H9 (cell line): Measurements from ENCODE around the gene TAF3. TPM values are rescaled to one million over a fixed set of nuclear protein-coding genes. Genes with fewer than 3 reads are reported as not detected.

ENCODE experiments used
- DNase-seq: peaks from one replicate; pipeline ENCODE4 v3.0.0-alpha.2; 2017
- H2AFZ ChIP-seq: one replicate; pipeline ENCODE4 v1.6.1; 2013; ENCODE audit warnings: mild to moderate bottlenecking, low read length, control low read depth, moderate library complexity
- H2AK5ac ChIP-seq: 2 replicates; pipeline ENCODE4 v1.6.1; 2013; ENCODE audit warnings: low read length, control low read depth, mixed read lengths; ENCODE audit not compliant: insufficient read length
- H2BK120ac ChIP-seq: one replicate; pipeline ENCODE4 v1.6.1; 2013; ENCODE audit warnings: low read depth, mild to moderate bottlenecking, low read length, control low read depth, inconsistent platforms; ENCODE audit not compliant: poor library complexity, severe bottlenecking
- H2BK12ac ChIP-seq: 2 replicates; pipeline ENCODE4 v1.6.1; 2013; ENCODE audit warnings: low read length, control low read depth, mixed read lengths, low read depth; ENCODE audit not compliant: insufficient read length
- H2BK15ac ChIP-seq: 2 replicates; pipeline ENCODE4 v1.6.1; 2013; ENCODE audit warnings: low read depth, low read length, control low read depth
- H2BK20ac ChIP-seq: one replicate; pipeline ENCODE4 v1.6.1; 2013; ENCODE audit warnings: low read depth, mild to moderate bottlenecking, low read length, control low read depth, inconsistent platforms; ENCODE audit not compliant: poor library complexity, severe bottlenecking
- H2BK5ac ChIP-seq: 2 replicates; pipeline ENCODE4 v1.6.1; 2013; ENCODE audit warnings: low read length, control low read depth, mixed read lengths; ENCODE audit not compliant: insufficient read length
- H3K14ac ChIP-seq: 2 replicates; pipeline ENCODE4 v1.6.1; 2013; ENCODE audit warnings: low read length, control low read depth; ENCODE audit not compliant: insufficient read depth
- H3K18ac ChIP-seq: 2 replicates; pipeline ENCODE4 v1.6.1; 2013; ENCODE audit warnings: low read depth, mild to moderate bottlenecking, mixed read lengths, low read length, control low read depth; ENCODE audit not compliant: insufficient read length
- H3K23ac ChIP-seq: 2 replicates; pipeline ENCODE4 v1.6.1; 2013; ENCODE audit warnings: low read length, control low read depth, mixed read lengths, low read depth; ENCODE audit not compliant: insufficient read length
- H3K23me2 ChIP-seq: 2 replicates; pipeline ENCODE4 v1.6.1; 2013; ENCODE audit warnings: low read depth, mild to moderate bottlenecking, mixed read lengths, low read length, control low read depth; ENCODE audit not compliant: insufficient read length, poor library complexity, severe bottlenecking
- H3K27ac ChIP-seq: 2 replicates; pipeline ENCODE4 v1.5.1; 2013; ENCODE audit warnings: low read length, control low read depth, mixed read lengths, low read depth; ENCODE audit not compliant: insufficient read length
- H3K27me3 ChIP-seq: 2 replicates; pipeline ENCODE4 v1.6.1; 2013; ENCODE audit warnings: low read length, control low read depth, inconsistent platforms; ENCODE audit not compliant: insufficient read depth
- H3K4ac ChIP-seq: 2 replicates; pipeline ENCODE4 v1.6.1; 2013; ENCODE audit warnings: low read depth, mild to moderate bottlenecking, control low read depth, inconsistent platforms, low read length, moderate library complexity
- H3K4me1 ChIP-seq: 2 replicates; pipeline ENCODE4 v1.6.1; 2013; ENCODE audit warnings: low read length, control low read depth, inconsistent platforms; ENCODE audit not compliant: insufficient read depth
- H3K4me2 ChIP-seq: 2 replicates; pipeline ENCODE4 v1.6.1; 2013; ENCODE audit warnings: low read length, control low read depth, mixed read lengths; ENCODE audit not compliant: insufficient read length, insufficient read depth
- H3K56ac ChIP-seq: 2 replicates; pipeline ENCODE4 v1.6.1; 2013; ENCODE audit warnings: low read depth, mild to moderate bottlenecking, mixed read lengths, low read length, control low read depth; ENCODE audit not compliant: insufficient read length
- H3K79me1 ChIP-seq: 2 replicates; pipeline ENCODE4 v1.6.1; 2013; ENCODE audit warnings: low read depth, mild to moderate bottlenecking, moderate library complexity, low read length, control low read depth, inconsistent platforms; ENCODE audit not compliant: insufficient read depth, poor library complexity, severe bottlenecking
- H3K79me2 ChIP-seq: 2 replicates; pipeline ENCODE4 v1.6.1; 2013; ENCODE audit warnings: low read length, control low read depth, inconsistent platforms; ENCODE audit not compliant: insufficient read depth
- H3K9ac ChIP-seq: 2 replicates; pipeline ENCODE4 v1.6.1; 2013; ENCODE audit warnings: low read length, control low read depth, mixed read lengths; ENCODE audit not compliant: insufficient read length; ENCODE audit errors: extremely low read depth
- H3K9me3 ChIP-seq: one replicate; pipeline ENCODE4 v1.6.1; 2013; ENCODE audit warnings: low read depth, low read length, inconsistent platforms; ENCODE audit not compliant: control insufficient read depth
- H3T11ph ChIP-seq: one replicate; pipeline ENCODE4 v1.6.1; 2013; ENCODE audit warnings: mild to moderate bottlenecking, low read length, control low read depth, inconsistent platforms
- H4K20me1 ChIP-seq: one replicate; pipeline ENCODE4 v1.6.1; 2013; ENCODE audit not compliant: control insufficient read depth, insufficient read length, insufficient read depth
- H4K5ac ChIP-seq: 2 replicates; pipeline ENCODE4 v1.6.1; 2013; ENCODE audit warnings: low read depth, mild to moderate bottlenecking, mixed read lengths, low read length, control low read depth; ENCODE audit not compliant: insufficient read length
- H4K8ac ChIP-seq: replicated peaks from 2 replicates; pipeline ENCODE4 v1.6.1; 2013; ENCODE audit warnings: low read length, control low read depth, mixed read lengths, low read depth; ENCODE audit not compliant: insufficient read length
- H4K91ac ChIP-seq: 2 replicates; pipeline ENCODE4 v1.6.1; 2013; ENCODE audit warnings: low read depth, mild to moderate bottlenecking, moderate library complexity, mixed read lengths, low read length, control low read depth; ENCODE audit not compliant: insufficient read length
- H3K27ac Mint-ChIP-seq, 3 experiments: 2 replicates in 2 of 3; 3 replicates in 1 of 3; pipeline ENCODE4 v1.8.0; 2020 to 2021; ENCODE audit warnings: mixed read lengths in 3 of 3, mild to moderate bottlenecking in 1 of 3, moderate library complexity in 1 of 3
- H3K27me3 Mint-ChIP-seq: 2 replicates; pipeline ENCODE4 v1.8.0; 2021; ENCODE audit warnings: low read depth, mild to moderate bottlenecking, moderate library complexity, mixed read lengths
- H3K36me3 Mint-ChIP-seq, 3 experiments: 2 replicates in 2 of 3; 3 replicates in 1 of 3; pipeline ENCODE4 v1.8.0; 2020 to 2021; ENCODE audit warnings: low read depth in 3 of 3, mixed read lengths in 3 of 3; ENCODE audit not compliant: insufficient read depth in 1 of 3
- H3K4me1 Mint-ChIP-seq, 2 experiments: 2 replicates each; pipeline ENCODE4 v1.8.0; 2020; ENCODE audit warnings: mixed read lengths in 2 of 2
- H3K4me3 Mint-ChIP-seq, 2 experiments: 2 replicates in 1 of 2; 3 replicates in 1 of 2; pipeline ENCODE4 v1.8.0; 2020 to 2021; ENCODE audit warnings: mild to moderate bottlenecking in 2 of 2, mixed read lengths in 2 of 2, moderate library complexity in 1 of 2
- H3K9me3 Mint-ChIP-seq, 2 experiments: 2 replicates in 1 of 2; 3 replicates in 1 of 2; pipeline ENCODE4 v1.8.0; 2020; ENCODE audit warnings: mild to moderate bottlenecking in 2 of 2, mixed read lengths in 2 of 2, moderate library complexity in 1 of 2
- CTCF ChIP-seq: fragments of 200-600 bp; sonication (generic); conservative IDR thresholded peaks from 3 replicates; pipeline ENCODE4 v1.8.0; 2021; ENCODE audit warnings: antibody characterized with exemption, mild to moderate bottlenecking
- WGBS: extraction: QIAGEN DNeasy Blood & Tissue Kit; methylation state at CpG from one replicate; pipeline ENCODE4 v1.1.7; 2013; ENCODE audit warnings: missing lambda C conversion rate, low lambda C conversion rate, mixed read lengths; ENCODE audit not compliant: insufficient read length; ENCODE audit errors: extremely low coverage; 5-methylcytosine and 5-hydroxymethylcytosine counted together
- total RNA-seq: library from RNA; stranded (reverse); gene quantifications from 2 replicates; pipeline ENCODE4 v1.2.1, GENCODE V29; 2021

Gene TAF3
- total RNA-seq, 1 experiment from 2014 or later = 10.2 TPM

GRCh38 chr10:7948371-7949000 is 130.2 kb downstream of the TAF3 start:
- Histone ChIP-seq H3K56ac (no peak overlapping the region), H3K18ac (no peak overlapping the region), H3K79me2 (no peaks in the 10 kb centered on the region), H2BK120ac (no peak overlapping the region), H3K9ac (no peak overlapping the region), H3T11ph (no peak overlapping the region), H3K14ac (no peak overlapping the region), H4K91ac (no peak overlapping the region), H2BK20ac (no peak overlapping the region), H3K23ac (no peak overlapping the region), H2AFZ (no peak overlapping the region), H3K27me3 (no peaks in the 10 kb centered on the region), H3K4me1 (0 out of 2 replicates have a peak, but pooled peaks cover under 1% of the 10 kb centered on the region), H4K8ac (no peak overlapping the region), H3K4ac (no peak overlapping the region), H2BK12ac (no peak overlapping the region), H4K5ac (no peak overlapping the region), H3K23me2 (no peaks in the 10 kb centered on the region), H3K9me3 (no peaks in the 10 kb centered on the region), H2AK5ac (no peak overlapping the region), H2BK15ac (no peak overlapping the region), H3K79me1 (no peaks in the 10 kb centered on the region), H2BK5ac (no peak overlapping the region), H3K4me2 (no peak overlapping the region), H3K27ac (no peak overlapping the region), H4K20me1 (no peaks in the 10 kb centered on the region)
- no peak for TF ChIP-seq CTCF
- WGBS = no CpG with 5 or more reads among the region's 6 CpGs
- 0 out of 7 replicates have a peak overlapping the region, but pooled peaks of 1 of the 3 experiments have one; percentile 26 for H3K27ac Mint-ChIP-seq
- no peaks in the 10 kb centered on the region for H3K9me3 Mint-ChIP-seq
- H3K36me3 Mint-ChIP-seq = no peaks in the 10 kb centered on the region
- no peak for DNase-seq
- no peak overlapping the region for H3K4me3 Mint-ChIP-seq
- H3K27me3 Mint-ChIP-seq = no peaks in the 10 kb centered on the region
- peaks cover 25 to 30% of the 10 kb centered on the region in 2 experiments for H3K4me1 Mint-ChIP-seq
